ENCODE data around the gene WDR33. TPM values are rescaled to one million over a fixed set of nuclear protein-coding genes. Genes with fewer than 3 reads are reported as not detected.

Gene WDR33
- total and polyA plus RNA-seq, 2 donors from 2014 or later, result 19.8 to 60.2 TPM

DNA sequence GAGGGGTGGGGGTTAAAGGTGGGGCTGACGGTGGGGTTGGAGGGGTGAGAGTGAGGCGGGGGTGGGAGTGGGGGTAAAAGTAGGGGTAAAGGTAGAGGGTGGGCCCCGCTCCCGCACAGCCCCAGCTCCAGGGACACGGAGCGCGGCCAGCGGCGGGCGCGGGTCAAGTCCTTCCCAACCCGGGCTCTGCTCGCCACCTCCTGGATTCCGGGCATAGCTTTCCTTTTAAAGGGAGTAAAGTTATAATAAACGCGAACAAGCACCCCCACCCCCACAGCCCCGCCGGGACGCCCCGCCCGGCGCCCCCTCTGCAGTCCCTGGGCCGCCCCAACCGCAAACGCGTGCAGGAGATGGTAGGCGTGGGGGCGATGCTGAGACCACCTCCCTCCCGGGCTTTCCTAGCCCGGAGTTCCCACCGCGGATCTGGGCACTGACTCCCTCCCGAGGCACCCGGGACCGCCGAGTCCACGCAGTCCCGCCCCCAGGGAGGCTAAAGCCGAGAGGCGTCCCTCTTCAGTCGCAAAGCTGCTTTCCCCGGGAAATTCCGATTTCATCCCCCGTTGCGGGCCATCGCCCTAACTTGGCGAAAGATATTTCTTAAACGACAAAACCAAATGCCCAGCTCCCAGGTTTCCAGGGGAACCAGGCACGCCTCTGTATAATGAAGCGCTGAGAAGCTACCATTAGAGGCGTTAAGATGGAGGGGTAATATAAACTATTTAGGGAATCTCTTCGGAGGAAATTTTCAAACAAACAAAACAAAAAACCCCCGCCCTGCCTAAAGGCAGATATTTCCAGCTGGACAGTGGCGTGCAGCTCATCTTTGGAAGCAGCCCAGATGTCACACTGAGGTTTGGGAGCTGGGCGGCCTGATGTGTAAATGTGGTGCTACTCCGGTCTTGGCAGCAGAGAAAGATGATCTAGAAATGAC is 135.4 kb downstream of the WDR33 start, which contains the start of gene LIMS2:
Gene LIMS2 (minus strand): TSS at position 200 of the 931 bp plus-strand sequence. CDS start 506 bp downstream, outside the sequence.
- peak within 1 kb of the TSS; percentile 33 to 61 (median 56) for H3K4me3 ChIP-seq (ENCODE audit: low read length in 3 of 3)

GRCh38 chr2:127674241-127675209 is 136.4 kb downstream of the WDR33 start:
- Histone ChIP-seq H3K9ac (ENCODE audit: low read length in 3 of 3) (peak overlapping the region in 2 of 3 donors; percentile 32 to 34), H3K36me3 (ENCODE audit: control insufficient read depth in 2 of 3, insufficient read depth in 3 of 3, low read length in 3 of 3) (no peaks in the 10 kb centered on the region), H3K27ac (ENCODE audit: low read depth in 2 of 2, low read length in 2 of 2) (peak overlapping the region in 1 of 2 donors; percentile 37), H3K4me3 (ENCODE audit: low read length in 3 of 3) (peak overlapping the region in 2 of 3 donors; percentile 55 to 58), H3K4me1 (ENCODE audit: control insufficient read depth in 2 of 3, insufficient read depth in 2 of 3, low read depth in 1 of 3, low read length in 3 of 3) (peaks cover 0 to 18% (median 0%) of the 10 kb centered on the region in 3 donors), H3K9me3 (ENCODE audit: control insufficient read depth in 2 of 3, insufficient read depth in 1 of 3, low read length in 3 of 3) (no peaks in the 10 kb centered on the region), H3K27me3 (ENCODE audit: control insufficient read depth, insufficient read depth, low read length) (peaks cover 5% of the 10 kb centered on the region)
- intact Hi-C loops (cut with DNase I), result no loop called here
- no peak for FAIRE-seq
- TF ChIP-seq CTCF (IDR thresholded peaks at IDR 0.05; ENCODE audit: borderline replicate concordance, extremely low read depth, insufficient read depth), result no peak
- peak in 4 of 5 donors; percentile 43 to 84 (median 56) for DNase-seq

More for the DNA sequence above, 135.4 kb downstream of the WDR33 start, which contains the start of gene LIMS2:
- H3K4me1 ChIP-seq (ENCODE audit: control insufficient read depth in 2 of 3, insufficient read depth in 2 of 3, low read depth in 1 of 3, low read length in 3 of 3), result peaks cover 0 to 21% (median 0%) of the 10 kb centered on the region in 3 donors
- H3K9me3 ChIP-seq (ENCODE audit: control insufficient read depth in 2 of 3, insufficient read depth in 1 of 3, low read length in 3 of 3), result no peaks in the 10 kb centered on the region
- FAIRE-seq, result no peak
- TF ChIP-seq CTCF (IDR thresholded peaks at IDR 0.05; ENCODE audit: borderline replicate concordance, extremely low read depth, insufficient read depth), result peak; percentile 4
- peak within 1 kb of the TSS in 1 of 2 donors; percentile 37 for H3K27ac ChIP-seq (ENCODE audit: low read depth in 2 of 2, low read length in 2 of 2)
- H3K9ac ChIP-seq (ENCODE audit: low read length in 3 of 3), result peak within 1 kb of the TSS in 2 of 3 donors; percentile 32 to 34
- peak in 4 of 5 donors; percentile 46 to 81 (median 70) for DNase-seq
- peaks cover 5% of the 10 kb centered on the region for H3K27me3 ChIP-seq (ENCODE audit: control insufficient read depth, insufficient read depth, low read length)
- no peaks in the 10 kb centered on the region for H3K36me3 ChIP-seq (ENCODE audit: control insufficient read depth in 2 of 3, insufficient read depth in 3 of 3, low read length in 3 of 3)
- intact Hi-C loops (cut with DNase I), result no loop called here

- TF ChIP-seq CTCF (IDR thresholded peaks at IDR 0.05; ENCODE audit: borderline replicate concordance, extremely low read depth, insufficient read depth), result no peak
- DNase-seq (peak in 1 of 5 donors; percentile 37), FAIRE-seq (no peak)
- peak overlapping the region in 1 of 3 donors; percentile 34 for H3K9ac ChIP-seq (ENCODE audit: low read length in 3 of 3)
- peaks cover 0 to 15% (median 0%) of the 10 kb centered on the region in 3 donors for H3K4me1 ChIP-seq (ENCODE audit: control insufficient read depth in 2 of 3, insufficient read depth in 2 of 3, low read depth in 1 of 3, low read length in 3 of 3)
- peak overlapping the region in 1 of 2 donors; percentile 14 for H3K27ac ChIP-seq (ENCODE audit: low read depth in 2 of 2, low read length in 2 of 2)
- peaks cover 5% of the 10 kb centered on the region for H3K27me3 ChIP-seq (ENCODE audit: control insufficient read depth, insufficient read depth, low read length)
- no peaks in the 10 kb centered on the region for H3K9me3 ChIP-seq (ENCODE audit: control insufficient read depth in 2 of 3, insufficient read depth in 1 of 3, low read length in 3 of 3)
- no peaks in the 10 kb centered on the region for H3K36me3 ChIP-seq (ENCODE audit: control insufficient read depth in 2 of 3, insufficient read depth in 3 of 3, low read length in 3 of 3)
- H3K4me3 ChIP-seq (ENCODE audit: low read length in 3 of 3), result peak overlapping the region in 2 of 3 donors; percentile 55 to 58
- intact Hi-C loops (cut with DNase I), result no loop called here
Observed at GRCh38 chr2:127673291-127674069, 137.5 kb downstream of the WDR33 start.
